AG08396 (cell line): Measurements from ENCODE around the gene RPP30.

Experiments used
- DNase-seq: peaks from one replicate; pipeline ENCODE4 v3.0.0; 2012; ENCODE audit warnings: low spot score, mixed read lengths

The RPP30 gene

GRCh38 chr10:90944749-90945148 is 73.0 kb downstream of the RPP30 start:
- DNase-seq: no peak

DNA sequence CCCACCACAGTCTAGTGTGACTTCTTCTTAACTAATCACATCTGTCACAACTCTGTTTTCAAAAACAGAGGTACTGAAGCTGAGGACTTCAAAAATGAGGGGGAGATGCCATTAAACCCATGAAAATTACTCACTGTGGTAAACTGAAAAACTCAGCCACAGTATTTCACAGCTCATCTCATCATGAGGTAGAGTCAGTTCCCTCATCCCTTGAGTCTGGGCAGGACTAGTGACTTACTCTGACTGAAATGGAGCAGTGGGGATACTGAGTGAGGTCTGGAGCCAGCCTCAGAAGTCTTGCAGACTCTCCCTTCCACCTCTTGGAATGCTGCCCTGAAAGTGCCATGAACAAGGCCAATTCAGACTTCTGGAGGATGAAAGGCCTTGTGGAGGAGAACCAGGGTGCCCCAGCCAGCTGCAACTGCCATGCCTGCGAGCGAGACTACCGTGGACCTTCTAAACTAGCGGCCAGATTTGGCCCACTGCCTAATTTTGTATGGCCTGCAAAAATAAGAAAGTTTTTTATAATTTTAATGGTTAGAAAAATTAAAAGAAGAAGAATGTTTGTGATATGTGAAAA is 73.8 kb downstream of the RPP30 start:
- no peak for DNase-seq

DNA sequence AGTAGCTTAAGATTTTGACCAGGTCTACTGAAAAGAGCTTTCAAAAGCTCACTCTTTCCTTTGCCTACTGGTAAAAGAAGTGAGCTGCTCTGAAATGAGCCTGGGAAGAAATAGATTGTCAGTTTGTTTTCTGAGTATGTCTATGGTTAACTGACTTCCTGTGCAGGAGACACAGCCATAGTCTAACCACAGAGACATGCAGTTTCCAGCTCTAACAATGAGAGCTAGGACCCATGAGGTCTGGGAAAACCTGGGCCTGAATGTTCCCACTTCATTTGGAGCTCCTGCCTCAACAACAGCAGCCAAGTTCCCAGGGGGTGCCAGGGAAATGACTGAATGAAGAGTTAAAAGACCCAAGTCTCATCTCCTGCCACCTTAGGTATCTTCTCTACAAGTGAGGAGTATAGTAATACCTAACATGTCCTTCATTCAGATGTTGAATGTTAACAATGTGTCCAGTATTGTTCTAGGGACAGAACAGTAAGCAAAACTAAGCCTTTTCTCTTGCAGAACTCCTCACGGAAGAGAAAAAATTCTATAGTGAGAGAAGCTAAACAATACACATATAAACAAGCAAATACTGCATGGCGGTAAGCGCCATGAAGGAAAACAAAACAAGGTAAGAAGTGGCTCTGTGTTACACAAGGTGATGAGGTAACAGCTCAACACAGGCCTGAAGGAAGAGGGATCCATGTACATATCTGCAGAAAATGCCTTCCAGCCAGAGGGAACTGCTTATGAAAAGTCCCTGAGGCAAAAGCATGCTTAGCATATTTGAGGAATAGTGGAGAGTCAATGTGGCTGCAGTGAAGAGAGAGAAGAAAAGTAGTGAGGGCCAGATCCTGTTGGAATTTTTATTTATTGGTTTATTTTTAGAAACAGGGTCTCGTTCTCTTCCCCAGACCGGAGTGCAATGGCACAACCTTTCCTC is 75.5 kb downstream of the RPP30 start:
- no peak for DNase-seq
